GM19099 (cell line): Measurements from ENCODE around the gene DST.

Experiments used
- POLR2A ChIP-seq: IDR thresholded peaks from 3 replicates; pipeline ENCODE4 v1.6.1; 2011; ENCODE audit warnings: low read depth; ENCODE audit not compliant: insufficient read length; ENCODE audit errors: extremely low read depth

The DST gene

DNA sequence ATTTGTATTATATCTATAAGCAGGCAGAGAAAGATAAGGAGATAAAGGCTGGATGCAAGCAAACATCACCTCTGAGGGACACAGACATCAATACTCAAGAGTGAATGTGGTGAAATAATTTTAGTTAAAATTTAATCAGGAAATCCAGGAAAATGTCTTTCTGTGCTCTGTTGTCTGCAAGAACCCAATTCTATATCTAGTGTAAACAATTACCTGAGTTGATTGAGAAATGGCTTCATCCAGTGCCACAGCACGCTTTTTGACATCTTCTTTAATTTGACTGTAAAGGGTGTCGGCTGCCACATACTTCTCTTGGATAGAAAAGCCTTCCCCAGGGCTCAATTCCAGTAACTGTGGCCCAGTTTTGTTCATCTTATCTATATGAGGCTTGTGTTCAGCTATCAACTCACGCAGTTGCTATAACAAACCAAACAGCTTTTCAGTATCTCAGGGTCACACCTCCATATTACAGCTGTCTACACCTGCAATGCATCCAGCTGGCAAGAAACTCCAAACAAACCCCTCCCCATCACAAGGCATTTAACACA is 131.6 kb downstream of the DST start:
- no peak for TF ChIP-seq POLR2A

DNA sequence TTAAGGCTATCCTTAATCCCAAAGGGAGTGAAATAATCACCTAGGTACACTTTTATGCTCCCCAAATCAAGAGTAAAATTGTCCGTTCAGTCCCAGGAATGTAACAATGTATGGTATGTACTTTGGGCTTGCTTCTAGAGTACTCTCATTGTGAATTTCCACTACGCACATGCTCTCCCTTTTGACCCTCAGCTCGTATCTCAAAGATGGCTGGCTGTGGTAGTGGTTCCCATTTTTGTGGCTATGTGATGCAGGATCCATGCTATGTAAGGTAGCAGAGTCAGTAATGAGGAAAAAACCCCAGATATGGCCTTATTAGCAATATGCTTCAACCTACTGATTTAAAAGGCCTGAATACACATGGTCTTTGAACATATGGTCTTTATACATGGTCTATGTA is 133.7 kb downstream of the DST start:
- no peak for TF ChIP-seq POLR2A

DNA sequence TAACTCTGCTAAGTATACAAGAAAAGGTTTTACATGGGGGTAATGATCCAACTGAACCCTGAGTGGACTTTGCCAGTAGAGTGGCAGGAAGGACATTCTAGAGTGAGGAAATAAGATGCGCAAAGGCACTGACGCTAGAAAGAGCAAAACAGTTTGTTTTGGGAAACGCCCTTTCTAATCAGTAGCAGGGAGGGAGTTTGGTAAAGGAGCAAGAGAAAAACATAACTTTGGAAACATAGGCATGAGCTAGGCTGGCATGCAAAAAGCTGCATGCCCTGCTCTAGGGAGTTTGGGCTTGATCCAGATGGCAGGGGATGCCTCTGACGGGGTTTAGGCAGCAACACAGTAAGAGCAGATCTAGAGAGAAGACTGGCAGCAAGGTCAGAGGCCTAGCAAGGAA is 135.2 kb downstream of the DST start:
- no peak for TF ChIP-seq POLR2A

DNA sequence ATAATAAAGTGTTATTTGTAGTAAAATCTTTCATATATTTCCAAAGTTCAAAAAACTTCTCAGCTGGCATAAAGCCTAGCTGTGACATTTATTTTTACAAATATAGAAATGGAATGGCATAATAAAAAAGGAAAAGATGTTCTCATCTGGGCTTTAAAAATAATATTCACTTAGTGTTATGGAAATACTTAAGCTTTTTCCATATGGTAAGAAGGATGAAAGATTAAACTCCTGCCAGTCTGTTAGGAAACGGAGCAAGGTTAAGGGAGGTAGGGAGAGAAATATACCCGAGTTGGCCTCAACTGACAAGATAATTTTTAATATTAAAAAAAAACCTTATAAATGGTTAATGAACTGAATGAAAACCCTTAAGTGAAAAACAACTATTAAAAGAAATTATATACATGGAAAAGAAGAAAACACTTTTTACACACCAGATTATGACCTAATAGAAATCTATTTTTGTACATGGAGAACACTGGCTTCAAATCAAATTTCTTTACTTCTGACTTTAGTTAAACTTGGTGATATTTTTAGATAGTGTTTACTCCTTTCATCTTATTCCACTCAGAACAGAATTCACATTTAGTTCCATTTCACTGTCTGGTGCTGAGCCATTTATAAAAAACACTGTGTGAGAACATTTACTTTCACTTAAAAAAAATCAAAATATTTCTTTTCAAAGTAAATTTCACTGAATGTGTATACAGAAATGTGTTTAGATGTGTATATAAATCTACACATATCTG is 137.0 kb downstream of the DST start:
- TF ChIP-seq POLR2A: no peak

DNA sequence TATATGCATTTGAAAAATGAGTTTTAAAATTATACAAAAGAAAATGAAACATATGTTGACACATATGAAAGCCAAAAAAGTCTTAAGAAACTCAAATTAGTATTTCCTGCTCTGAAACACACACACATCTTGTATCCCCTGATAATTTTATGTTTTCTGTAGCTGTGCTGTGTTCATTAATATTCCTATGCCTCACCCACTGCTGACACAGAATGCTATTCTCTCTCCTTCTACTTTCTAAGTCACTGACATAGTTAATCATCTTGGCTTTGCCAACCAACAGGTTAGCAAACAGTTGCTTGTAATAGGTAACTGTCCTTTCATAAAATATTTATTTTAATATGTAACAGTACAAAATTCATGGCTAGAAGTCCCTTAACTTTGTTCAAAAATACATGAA is 140.7 kb downstream of the DST start:
- TF ChIP-seq POLR2A: no peak

DNA sequence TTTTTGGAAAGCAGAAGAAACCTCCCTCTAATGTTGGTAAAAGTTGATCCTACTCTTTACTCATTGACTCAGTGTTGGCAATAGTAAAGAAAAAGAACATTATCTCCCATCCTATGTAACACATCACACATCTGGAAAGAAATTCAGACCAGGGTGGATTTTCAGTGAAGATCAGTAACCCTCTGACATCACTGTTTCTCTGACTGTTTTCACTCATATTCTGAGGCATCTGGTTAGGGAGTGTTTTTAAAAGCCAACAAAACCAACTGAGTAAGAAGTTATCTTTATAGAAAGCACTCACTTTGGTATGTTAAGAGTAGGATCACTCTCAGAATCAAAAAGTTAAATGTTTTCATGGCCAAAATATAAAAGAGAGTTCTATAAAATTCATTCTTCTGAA is 143.6 kb downstream of the DST start:
- TF ChIP-seq POLR2A: no peak

DNA sequence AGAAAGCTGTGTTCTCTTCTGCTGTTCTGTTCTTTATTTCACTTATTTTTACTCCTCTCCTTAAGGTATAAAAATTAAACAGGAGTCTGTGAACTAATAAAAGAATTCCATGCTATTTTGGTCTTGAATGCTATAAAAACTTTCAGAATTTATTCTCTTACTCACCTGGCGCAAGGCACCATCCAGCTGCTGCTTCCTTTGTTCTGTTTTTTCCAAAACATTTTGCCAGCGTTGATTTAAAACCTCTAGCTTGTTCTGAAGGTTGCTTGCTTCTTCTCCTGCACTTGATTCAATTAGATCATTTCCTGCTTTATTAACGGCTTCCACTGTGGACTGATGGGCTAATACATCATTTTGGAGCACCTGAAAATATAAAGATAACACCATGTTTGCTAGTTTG is 145.0 kb downstream of the DST start:
- no peak for TF ChIP-seq POLR2A

DNA sequence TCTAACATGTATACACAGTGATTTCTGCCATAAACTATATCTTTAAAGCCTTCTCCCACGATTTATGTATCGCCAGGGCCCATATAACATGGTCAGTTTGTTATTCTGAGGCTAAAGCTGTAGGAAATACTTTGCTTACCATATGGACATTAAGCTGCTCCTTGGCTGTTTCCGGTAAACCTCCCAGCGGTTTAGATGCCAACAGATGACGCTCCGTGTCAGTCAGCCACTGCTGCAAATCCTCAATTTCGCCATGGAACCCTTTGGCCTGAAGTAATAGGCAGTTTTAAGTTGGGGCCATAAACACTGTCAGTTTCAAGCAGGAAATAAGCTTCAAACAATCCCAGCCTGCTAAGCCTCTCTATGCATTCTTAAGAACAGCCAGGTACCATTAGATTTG is 145.4 kb downstream of the DST start:
- TF ChIP-seq POLR2A: no peak

DNA sequence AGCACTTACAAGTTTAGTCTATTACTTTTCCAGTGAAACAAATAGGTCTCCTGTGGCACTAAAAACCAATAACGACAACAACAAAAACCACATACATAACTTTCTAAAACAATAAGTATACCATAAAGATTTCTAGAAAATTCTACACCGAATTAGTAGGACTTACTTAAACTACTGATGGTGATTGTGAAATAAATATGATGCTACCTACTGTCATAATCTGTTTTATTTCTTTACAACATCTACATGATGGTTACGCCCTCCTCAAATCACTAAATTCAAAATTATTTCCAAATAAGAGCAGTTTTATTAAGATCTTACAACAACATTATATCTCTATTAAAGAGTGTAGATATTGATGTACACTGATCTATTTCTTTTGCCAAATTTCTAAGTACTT is 147.0 kb downstream of the DST start:
- no peak for TF ChIP-seq POLR2A

DNA sequence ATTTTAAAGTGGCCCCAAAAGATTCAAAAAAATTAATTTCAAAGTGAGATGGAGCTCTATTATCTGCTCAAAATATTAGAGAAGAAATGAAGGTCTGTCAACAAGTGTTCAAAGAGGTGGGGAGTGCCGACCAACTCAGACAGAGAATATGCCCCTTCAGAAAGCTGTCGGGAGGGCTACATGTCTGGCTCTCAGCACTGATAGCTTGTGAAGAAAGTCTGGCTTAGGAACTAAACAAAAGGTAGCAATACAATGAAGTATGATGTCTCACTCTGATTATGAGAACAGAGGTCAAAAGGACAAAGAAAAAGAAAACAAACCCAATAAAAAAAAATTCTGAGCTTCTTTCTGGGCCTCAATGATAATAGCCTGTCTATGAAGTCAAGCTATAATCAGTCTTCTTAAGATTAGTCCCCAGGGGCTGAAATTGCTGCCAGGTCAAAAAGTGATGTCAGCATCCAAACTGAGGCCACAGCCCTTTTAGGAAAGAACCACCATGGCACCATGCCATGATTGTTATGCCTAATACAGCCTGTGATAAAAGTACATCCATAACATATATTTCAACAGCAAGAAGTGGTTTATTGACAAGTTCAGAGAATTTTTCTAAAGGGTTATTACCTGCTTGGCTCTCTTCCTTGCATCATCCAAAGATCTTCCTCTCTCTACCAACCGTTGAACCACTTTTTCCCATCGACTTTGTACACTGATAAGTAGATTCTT is 150.9 kb downstream of the DST start:
- TF ChIP-seq POLR2A: no peak

DNA sequence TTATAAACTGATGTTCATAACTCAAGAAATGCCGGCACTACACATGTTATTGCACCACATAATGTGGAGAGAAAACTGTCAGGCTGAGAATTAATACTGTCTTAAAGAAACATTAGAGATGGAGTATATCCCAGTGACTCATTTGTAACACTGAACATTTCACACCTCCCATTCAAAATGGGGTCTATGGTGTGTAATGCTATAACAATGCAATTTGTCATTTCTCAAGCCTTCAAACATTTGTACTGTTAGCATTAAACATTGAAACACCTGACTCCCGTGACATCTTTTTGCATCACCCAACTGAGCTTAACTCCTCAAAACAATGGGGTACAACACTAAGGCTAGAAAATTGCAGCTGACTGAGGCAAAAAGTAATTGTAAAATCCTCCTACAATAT is 151.7 kb downstream of the DST start:
- TF ChIP-seq POLR2A: no peak

DNA sequence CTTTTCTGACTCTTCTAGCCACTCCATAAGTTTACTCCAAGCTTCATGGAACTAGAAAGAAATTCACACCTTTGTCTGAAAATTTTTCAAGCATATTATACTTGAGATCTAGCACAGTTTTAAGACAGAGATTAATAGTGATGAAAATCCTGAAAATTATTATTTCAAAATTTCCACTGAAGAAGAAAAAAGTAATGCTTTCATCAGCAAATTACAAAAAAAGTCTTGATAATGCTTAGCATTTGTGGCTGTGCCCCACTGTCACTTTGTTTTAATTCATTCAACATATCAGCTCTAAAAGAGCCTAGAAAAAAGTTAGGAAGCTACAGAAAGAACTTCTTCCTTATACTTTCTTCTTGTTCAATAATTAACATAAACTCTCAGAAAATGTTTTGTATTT is 153.1 kb downstream of the DST start:
- no peak for TF ChIP-seq POLR2A

DNA sequence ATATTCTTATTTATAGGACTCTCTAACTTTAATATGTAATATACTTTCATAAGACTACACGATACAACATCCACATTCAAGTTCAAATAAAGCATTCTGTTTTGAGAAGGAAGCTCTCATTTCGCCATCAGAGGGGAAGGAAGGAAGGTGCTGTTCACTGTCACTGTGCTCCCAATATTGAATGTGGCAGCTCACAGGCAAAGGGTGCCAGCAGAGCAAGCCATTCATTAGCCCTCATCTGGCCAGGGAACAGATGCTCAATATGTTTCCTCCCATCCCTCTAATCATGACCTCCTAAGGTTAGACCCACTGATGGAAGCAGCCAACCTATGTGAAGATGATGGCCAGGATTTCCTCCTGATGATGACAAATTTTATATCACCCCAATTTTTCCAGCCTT is 154.4 kb downstream of the DST start:
- no peak for TF ChIP-seq POLR2A

DNA sequence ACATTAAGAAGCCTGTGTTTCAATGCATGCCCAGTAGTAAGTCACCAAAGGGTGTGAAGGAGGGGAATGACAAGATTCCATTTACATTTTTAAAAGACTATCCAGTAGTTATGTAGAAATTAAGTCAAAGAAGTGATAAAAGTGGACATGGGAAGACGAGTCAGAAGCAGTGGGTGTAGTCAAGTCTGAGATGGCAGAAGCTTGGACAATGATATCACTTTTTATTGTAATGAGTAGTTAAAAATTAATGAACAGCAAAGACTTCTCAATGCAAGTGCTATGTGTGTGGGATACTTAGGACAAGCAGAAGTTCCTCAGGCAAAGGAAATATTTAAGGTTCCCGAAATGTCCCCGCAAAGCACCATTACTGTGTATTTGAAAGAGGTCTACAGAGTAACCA is 156.0 kb downstream of the DST start:
- TF ChIP-seq POLR2A: no peak

DNA sequence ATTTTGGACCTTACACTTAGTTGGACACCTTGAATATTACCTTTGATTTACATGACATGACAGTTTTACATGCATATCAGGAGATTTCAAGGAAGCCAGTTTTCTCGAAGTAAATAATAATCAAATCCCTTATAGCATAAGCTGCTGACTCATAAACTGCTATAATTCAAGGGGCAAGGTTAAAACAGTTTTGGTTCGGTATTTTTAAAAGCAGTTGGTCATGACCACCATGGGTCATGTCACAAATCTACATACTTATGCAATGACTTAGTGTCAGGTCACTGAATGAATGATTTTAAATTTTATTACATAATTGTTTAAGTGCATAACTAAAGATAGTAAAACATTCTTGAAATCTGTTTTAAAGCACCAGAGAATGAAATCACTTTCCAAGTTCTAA is 158.0 kb downstream of the DST start:
- no peak for TF ChIP-seq POLR2A

DNA sequence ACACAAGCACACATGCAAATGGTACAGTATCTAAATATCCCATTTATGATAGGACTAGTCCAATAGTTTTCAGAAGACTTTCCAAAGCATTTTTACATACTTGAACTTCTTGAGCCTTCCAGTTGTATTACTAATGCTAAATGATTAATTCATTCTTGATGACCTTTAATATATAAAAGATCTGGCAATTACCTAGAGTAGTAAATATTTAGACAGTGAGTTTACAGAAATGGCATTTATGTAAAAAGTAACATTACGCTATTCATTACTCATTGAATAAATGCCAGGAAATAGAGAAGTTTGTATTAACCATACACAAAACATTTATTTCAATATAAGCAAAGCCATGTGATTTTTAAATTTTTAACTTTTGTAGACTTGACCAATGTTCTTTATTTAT is 158.8 kb downstream of the DST start:
- no peak for TF ChIP-seq POLR2A

DNA sequence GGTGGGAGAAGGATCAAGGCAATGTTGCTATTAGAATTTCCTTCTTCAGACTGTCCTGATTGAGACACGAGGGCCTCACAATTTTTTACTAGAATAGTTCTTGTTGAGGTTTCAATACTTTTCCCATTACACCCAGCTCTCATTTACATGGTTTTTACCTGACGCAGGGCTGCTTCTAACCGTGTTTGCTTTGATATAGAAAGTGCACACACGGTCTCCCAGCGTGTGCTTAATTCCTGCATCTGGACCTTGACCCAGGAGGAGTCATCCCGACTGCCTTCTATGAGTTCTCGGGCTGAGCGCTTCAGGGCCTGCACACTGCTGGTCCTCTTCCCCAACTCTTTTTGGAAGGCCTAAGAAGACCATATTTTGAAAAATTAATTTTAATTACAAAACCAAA is 160.2 kb downstream of the DST start:
- no peak for TF ChIP-seq POLR2A

DNA sequence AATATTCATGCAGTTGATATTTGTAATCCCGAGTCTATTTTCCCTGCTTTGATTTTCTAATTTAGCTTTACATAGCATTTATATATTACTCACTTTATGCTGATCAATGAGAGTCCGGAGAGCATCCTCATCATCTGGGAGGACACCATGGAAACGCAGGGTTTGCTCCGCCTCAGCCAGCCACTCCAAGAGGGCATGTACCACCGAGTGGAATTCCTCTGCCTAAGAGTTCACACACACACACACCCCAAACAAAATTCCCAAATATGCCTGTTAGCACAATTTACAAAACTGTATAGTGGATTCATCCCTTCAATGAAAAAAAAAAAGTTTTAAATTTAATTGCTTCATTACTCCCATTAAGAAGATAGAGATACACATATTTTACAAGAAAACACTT is 160.7 kb downstream of the DST start:
- TF ChIP-seq POLR2A: no peak
